Suprapubic skin (tissue), 3 donors: ENCODE data around the gene TBC1D5.

Experiments used
- CTCF ChIP-seq, 2 donors: fragments of 200-600 bp in 1 of 2; fragments of 450-650 bp in 1 of 2; sonication (generic) in 1 of 2; IDR thresholded peaks; one replicate each; pipeline ENCODE4 v1.5.1; 2016 to 2019; ENCODE audit warnings: antibody characterized with exemption in 2 of 2, mild to moderate bottlenecking in 1 of 2, moderate library complexity in 1 of 2
- EP300 ChIP-seq: sonication (generic); formaldehyde crosslinking; IDR thresholded peaks from one replicate; pipeline ENCODE4 v1.6.1; 2017; ENCODE audit warnings: antibody characterized with exemption

GRCh38 chr3:17542591-17542990 lies 199.8 kb downstream of the TBC1D5 start:
- no peak for TF ChIP-seq EP300
- TF ChIP-seq CTCF (IDR thresholded peaks at IDR 0.05), result no peak
